Astrocyte of the spinal cord (primary cell): ENCODE data around the gene SMPD2.

ENCODE experiments used
- DNase-seq: peaks from one replicate; pipeline ENCODE4 v3.0.0; 2011; ENCODE audit warnings: low read depth, low spot score
- H3K4me3 ChIP-seq: 2 replicates; pipeline ENCODE4 v1.5.1; 2011; ENCODE audit warnings: low read depth, mild to moderate bottlenecking, low read length, moderate library complexity
- CTCF ChIP-seq: IDR thresholded peaks from 2 replicates; pipeline ENCODE4 v1.5.1; 2012; ENCODE audit warnings: low read depth, mild to moderate bottlenecking, low read length, inconsistent platforms
- in situ Hi-C: cut with HindIII; loops from 2 replicates; pipeline ENCODE4 v1.10.0; 2017; ENCODE audit warnings: low sequenced_read_pairs

SMPD2 gene

DNA sequence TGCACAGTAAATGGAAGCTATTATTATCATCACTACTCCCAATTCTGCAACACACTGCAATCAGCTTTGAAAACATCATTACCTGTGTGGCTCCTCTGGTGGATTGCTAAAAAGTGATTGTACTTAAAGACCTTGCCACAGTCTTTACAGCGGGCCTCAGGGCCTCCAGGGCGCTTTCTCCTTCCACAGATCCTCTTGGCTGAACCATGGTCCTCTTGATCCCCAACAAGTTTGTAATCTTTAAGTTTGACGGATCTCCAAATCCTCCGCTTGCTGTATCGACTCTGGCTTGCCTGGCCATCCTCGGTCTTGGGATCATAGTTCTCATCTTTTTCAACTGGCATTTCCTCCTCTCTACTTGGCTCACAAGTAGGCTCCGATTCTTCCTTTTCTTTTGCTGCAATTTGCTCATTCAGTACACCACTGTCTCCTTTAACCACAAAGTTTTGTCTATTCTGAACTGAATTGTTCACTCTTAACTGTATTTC lies 40.5 kb downstream of the SMPD2 start:
- no peak for TF ChIP-seq CTCF
- H3K4me3 ChIP-seq, result no peak overlapping the region
- in situ Hi-C loops, result no loop called here
- no peak for DNase-seq

DNA sequence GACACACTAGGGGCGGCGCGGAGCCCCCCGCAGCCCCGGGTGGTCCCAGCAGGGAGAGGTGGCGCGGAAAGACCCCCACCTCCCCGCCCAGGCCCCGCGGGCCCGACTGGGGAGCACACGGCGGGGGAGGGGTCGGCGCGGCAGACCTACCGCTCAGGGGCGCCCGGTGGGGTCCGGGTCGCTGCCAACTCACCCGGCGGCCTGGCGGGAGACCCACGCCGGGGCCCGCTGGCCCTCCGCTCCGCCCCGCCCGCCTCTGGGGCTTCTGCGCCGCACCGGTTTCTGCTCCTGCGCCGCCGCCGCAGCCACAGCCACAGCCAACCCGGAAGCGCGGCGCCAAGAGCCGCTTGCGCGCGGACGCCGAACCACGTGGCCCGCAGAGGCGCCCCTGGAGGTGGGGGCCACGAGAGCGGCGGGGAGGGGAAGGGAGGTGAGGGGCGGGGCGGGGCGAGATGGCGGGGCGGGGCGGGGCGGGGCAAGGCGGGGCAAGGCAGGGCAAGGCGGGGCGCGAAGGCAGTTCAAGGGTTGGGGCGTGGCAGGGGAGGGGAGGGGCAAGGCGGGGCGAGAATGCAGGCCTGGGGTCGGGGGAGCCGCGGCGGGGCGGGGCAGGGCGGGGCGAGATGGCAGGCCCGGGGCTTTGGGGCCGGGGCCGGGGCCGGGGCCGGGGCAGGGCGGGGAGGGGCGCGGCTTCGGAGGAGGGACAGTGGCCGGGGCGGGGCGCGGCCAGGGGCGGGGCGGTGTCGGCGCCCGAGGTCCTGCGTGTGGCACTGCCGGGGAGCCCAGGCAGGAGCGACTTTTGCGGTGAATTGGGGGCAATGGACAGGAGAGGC lies 42.6 kb downstream of the SMPD2 start, which contains the start of gene ZBTB24:
Gene ZBTB24, minus strand, starts transcription at position 315 of the 830 bp plus-strand sequence. CDS start 1,193 bp downstream, outside the sequence.
- no peak for TF ChIP-seq CTCF
- peak within 1 kb of the TSS; percentile 71 for H3K4me3 ChIP-seq
- peak; percentile 89 for DNase-seq
- in situ Hi-C loops, result no loop called here

- in situ Hi-C loops, result no loop called here
- DNase-seq, result no peak
- peak overlapping the region; percentile 47 for H3K4me3 ChIP-seq
- no peak for TF ChIP-seq CTCF
Measured at GRCh38 chr6:109483735-109484057, 43.2 kb downstream of the SMPD2 start.

GRCh38 chr6:109484122-109484521 lies 43.6 kb downstream of the SMPD2 start:
- no peak for TF ChIP-seq CTCF
- peak; percentile 9 for DNase-seq
- H3K4me3 ChIP-seq, result no peak overlapping the region
- in situ Hi-C loops, result no loop called here

GRCh38 chr6:109485266-109485935 lies 44.9 kb downstream of the SMPD2 start:
- H3K4me3 ChIP-seq, result no peak overlapping the region
- TF ChIP-seq CTCF, result no peak
- in situ Hi-C loops, result no loop called here
- DNase-seq, result no peak

DNA sequence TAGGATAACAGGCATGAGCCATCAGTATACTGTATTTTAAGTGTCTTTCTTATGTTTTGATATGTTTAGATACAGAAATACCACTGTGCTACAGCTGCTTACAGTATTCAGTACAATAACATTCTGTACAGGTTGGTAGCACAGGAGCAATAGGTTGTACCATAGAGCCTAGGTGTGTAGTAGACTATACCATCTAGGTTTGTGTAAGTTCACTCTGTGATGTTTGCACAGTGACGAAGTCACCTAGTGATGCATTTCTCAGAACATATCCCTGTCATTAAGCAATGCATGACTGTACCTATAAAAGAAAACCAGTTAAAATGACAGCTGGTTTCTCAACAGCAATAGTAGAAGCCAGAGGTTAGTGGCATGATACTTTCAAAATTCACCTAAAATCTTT lies 45.5 kb downstream of the SMPD2 start:
- H3K4me3 ChIP-seq, result no peak overlapping the region
- no peak for TF ChIP-seq CTCF
- in situ Hi-C loops, result no loop called here
- DNase-seq, result no peak
